H9 (cell line): ENCODE results near the gene SERINC1. TPM values are rescaled to one million over a fixed set of nuclear protein-coding genes. Genes with fewer than 3 reads are reported as not detected.

Experiments
- DNase-seq: peaks from one replicate; pipeline ENCODE4 v3.0.0-alpha.2; 2017
- H2AFZ ChIP-seq: one replicate; pipeline ENCODE4 v1.6.1; 2013; ENCODE audit warnings: mild to moderate bottlenecking, low read length, control low read depth, moderate library complexity
- H2AK5ac ChIP-seq: 2 replicates; pipeline ENCODE4 v1.6.1; 2013; ENCODE audit warnings: low read length, control low read depth, mixed read lengths; ENCODE audit not compliant: insufficient read length
- H2BK120ac ChIP-seq: one replicate; pipeline ENCODE4 v1.6.1; 2013; ENCODE audit warnings: low read depth, mild to moderate bottlenecking, low read length, control low read depth, inconsistent platforms; ENCODE audit not compliant: poor library complexity, severe bottlenecking
- H2BK12ac ChIP-seq: 2 replicates; pipeline ENCODE4 v1.6.1; 2013; ENCODE audit warnings: low read length, control low read depth, mixed read lengths, low read depth; ENCODE audit not compliant: insufficient read length
- H2BK15ac ChIP-seq: 2 replicates; pipeline ENCODE4 v1.6.1; 2013; ENCODE audit warnings: low read depth, low read length, control low read depth
- H2BK20ac ChIP-seq: one replicate; pipeline ENCODE4 v1.6.1; 2013; ENCODE audit warnings: low read depth, mild to moderate bottlenecking, low read length, control low read depth, inconsistent platforms; ENCODE audit not compliant: poor library complexity, severe bottlenecking
- H2BK5ac ChIP-seq: 2 replicates; pipeline ENCODE4 v1.6.1; 2013; ENCODE audit warnings: low read length, control low read depth, mixed read lengths; ENCODE audit not compliant: insufficient read length
- H3K14ac ChIP-seq: 2 replicates; pipeline ENCODE4 v1.6.1; 2013; ENCODE audit warnings: low read length, control low read depth; ENCODE audit not compliant: insufficient read depth
- H3K18ac ChIP-seq: 2 replicates; pipeline ENCODE4 v1.6.1; 2013; ENCODE audit warnings: low read depth, mild to moderate bottlenecking, mixed read lengths, low read length, control low read depth; ENCODE audit not compliant: insufficient read length
- H3K23ac ChIP-seq: 2 replicates; pipeline ENCODE4 v1.6.1; 2013; ENCODE audit warnings: low read length, control low read depth, mixed read lengths, low read depth; ENCODE audit not compliant: insufficient read length
- H3K23me2 ChIP-seq: 2 replicates; pipeline ENCODE4 v1.6.1; 2013; ENCODE audit warnings: low read depth, mild to moderate bottlenecking, mixed read lengths, low read length, control low read depth; ENCODE audit not compliant: insufficient read length, poor library complexity, severe bottlenecking
- H3K27ac ChIP-seq: 2 replicates; pipeline ENCODE4 v1.5.1; 2013; ENCODE audit warnings: low read length, control low read depth, mixed read lengths, low read depth; ENCODE audit not compliant: insufficient read length
- H3K27me3 ChIP-seq: 2 replicates; pipeline ENCODE4 v1.6.1; 2013; ENCODE audit warnings: low read length, control low read depth, inconsistent platforms; ENCODE audit not compliant: insufficient read depth
- H3K4ac ChIP-seq: 2 replicates; pipeline ENCODE4 v1.6.1; 2013; ENCODE audit warnings: low read depth, mild to moderate bottlenecking, control low read depth, inconsistent platforms, low read length, moderate library complexity
- H3K4me1 ChIP-seq: 2 replicates; pipeline ENCODE4 v1.6.1; 2013; ENCODE audit warnings: low read length, control low read depth, inconsistent platforms; ENCODE audit not compliant: insufficient read depth
- H3K4me2 ChIP-seq: 2 replicates; pipeline ENCODE4 v1.6.1; 2013; ENCODE audit warnings: low read length, control low read depth, mixed read lengths; ENCODE audit not compliant: insufficient read length, insufficient read depth
- H3K56ac ChIP-seq: 2 replicates; pipeline ENCODE4 v1.6.1; 2013; ENCODE audit warnings: low read depth, mild to moderate bottlenecking, mixed read lengths, low read length, control low read depth; ENCODE audit not compliant: insufficient read length
- H3K79me1 ChIP-seq: 2 replicates; pipeline ENCODE4 v1.6.1; 2013; ENCODE audit warnings: low read depth, mild to moderate bottlenecking, moderate library complexity, low read length, control low read depth, inconsistent platforms; ENCODE audit not compliant: insufficient read depth, poor library complexity, severe bottlenecking
- H3K79me2 ChIP-seq: 2 replicates; pipeline ENCODE4 v1.6.1; 2013; ENCODE audit warnings: low read length, control low read depth, inconsistent platforms; ENCODE audit not compliant: insufficient read depth
- H3K9ac ChIP-seq: 2 replicates; pipeline ENCODE4 v1.6.1; 2013; ENCODE audit warnings: low read length, control low read depth, mixed read lengths; ENCODE audit not compliant: insufficient read length; ENCODE audit errors: extremely low read depth
- H3K9me3 ChIP-seq: one replicate; pipeline ENCODE4 v1.6.1; 2013; ENCODE audit warnings: low read depth, low read length, inconsistent platforms; ENCODE audit not compliant: control insufficient read depth
- H3T11ph ChIP-seq: one replicate; pipeline ENCODE4 v1.6.1; 2013; ENCODE audit warnings: mild to moderate bottlenecking, low read length, control low read depth, inconsistent platforms
- H4K20me1 ChIP-seq: one replicate; pipeline ENCODE4 v1.6.1; 2013; ENCODE audit not compliant: control insufficient read depth, insufficient read length, insufficient read depth
- H4K5ac ChIP-seq: 2 replicates; pipeline ENCODE4 v1.6.1; 2013; ENCODE audit warnings: low read depth, mild to moderate bottlenecking, mixed read lengths, low read length, control low read depth; ENCODE audit not compliant: insufficient read length
- H4K8ac ChIP-seq: replicated peaks from 2 replicates; pipeline ENCODE4 v1.6.1; 2013; ENCODE audit warnings: low read length, control low read depth, mixed read lengths, low read depth; ENCODE audit not compliant: insufficient read length
- H4K91ac ChIP-seq: 2 replicates; pipeline ENCODE4 v1.6.1; 2013; ENCODE audit warnings: low read depth, mild to moderate bottlenecking, moderate library complexity, mixed read lengths, low read length, control low read depth; ENCODE audit not compliant: insufficient read length
- H3K27ac Mint-ChIP-seq, 3 experiments: 2 replicates in 2 of 3; 3 replicates in 1 of 3; pipeline ENCODE4 v1.8.0; 2020 to 2021; ENCODE audit warnings: mixed read lengths in 3 of 3, mild to moderate bottlenecking in 1 of 3, moderate library complexity in 1 of 3
- H3K27me3 Mint-ChIP-seq: 2 replicates; pipeline ENCODE4 v1.8.0; 2021; ENCODE audit warnings: low read depth, mild to moderate bottlenecking, moderate library complexity, mixed read lengths
- H3K36me3 Mint-ChIP-seq, 3 experiments: 2 replicates in 2 of 3; 3 replicates in 1 of 3; pipeline ENCODE4 v1.8.0; 2020 to 2021; ENCODE audit warnings: low read depth in 3 of 3, mixed read lengths in 3 of 3; ENCODE audit not compliant: insufficient read depth in 1 of 3
- H3K4me1 Mint-ChIP-seq, 2 experiments: 2 replicates each; pipeline ENCODE4 v1.8.0; 2020; ENCODE audit warnings: mixed read lengths in 2 of 2
- H3K4me3 Mint-ChIP-seq, 2 experiments: 2 replicates in 1 of 2; 3 replicates in 1 of 2; pipeline ENCODE4 v1.8.0; 2020 to 2021; ENCODE audit warnings: mild to moderate bottlenecking in 2 of 2, mixed read lengths in 2 of 2, moderate library complexity in 1 of 2
- H3K9me3 Mint-ChIP-seq, 2 experiments: 2 replicates in 1 of 2; 3 replicates in 1 of 2; pipeline ENCODE4 v1.8.0; 2020; ENCODE audit warnings: mild to moderate bottlenecking in 2 of 2, mixed read lengths in 2 of 2, moderate library complexity in 1 of 2
- CTCF ChIP-seq: fragments of 200-600 bp; sonication (generic); conservative IDR thresholded peaks from 3 replicates; pipeline ENCODE4 v1.8.0; 2021; ENCODE audit warnings: antibody characterized with exemption, mild to moderate bottlenecking
- WGBS: extraction: QIAGEN DNeasy Blood & Tissue Kit; methylation state at CpG from one replicate; pipeline ENCODE4 v1.1.7; 2013; ENCODE audit warnings: missing lambda C conversion rate, low lambda C conversion rate, mixed read lengths; ENCODE audit not compliant: insufficient read length; ENCODE audit errors: extremely low coverage; 5-methylcytosine and 5-hydroxymethylcytosine counted together
- total RNA-seq: library from RNA; stranded (reverse); gene quantifications from 2 replicates; pipeline ENCODE4 v1.2.1, GENCODE V29; 2021

SERINC1 gene
- total RNA-seq, 1 experiment from 2014 or later = 48.4 TPM

DNA sequence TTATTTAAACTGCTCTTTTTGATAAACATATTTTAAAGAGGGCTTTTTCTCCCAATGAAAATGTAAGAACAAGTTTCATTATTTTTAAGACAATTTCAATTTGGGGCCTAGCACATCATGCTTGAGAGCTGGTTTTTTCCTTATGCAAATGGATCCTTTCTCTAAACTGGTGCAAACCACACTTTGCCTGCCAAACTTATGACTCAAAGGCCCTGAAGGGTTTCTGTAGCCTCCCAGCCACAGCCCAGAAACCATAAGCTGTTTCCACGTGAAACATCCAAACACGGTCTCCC lies 72.6 kb downstream of the SERINC1 start:
- Histone ChIP-seq H3K18ac (no peak overlapping the region), H4K91ac (no peak overlapping the region), H3K4me2 (peak overlapping the region; percentile 44), H3K14ac (no peak overlapping the region), H3K56ac (no peak overlapping the region), H2BK5ac (no peak overlapping the region), H2AFZ (peak overlapping the region; percentile 99), H3K23ac (no peak overlapping the region), H3K9ac (no peak overlapping the region), H4K20me1 (no peaks in the 10 kb centered on the region), H2BK120ac (no peak overlapping the region), H3T11ph (no peak overlapping the region), H4K8ac (no peak overlapping the region), H2BK12ac (no peak overlapping the region), H2AK5ac (no peak overlapping the region), H3K79me1 (peaks cover 5% of the 10 kb centered on the region), H3K23me2 (no peaks in the 10 kb centered on the region), H3K4me1 (peaks cover 2% of the 10 kb centered on the region; the same call in 1 of the 2 replicates), H3K4ac (no peak overlapping the region), H4K5ac (no peak overlapping the region), H3K79me2 (peaks cover 4% of the 10 kb centered on the region; the same call in 1 of the 2 replicates), H2BK15ac (no peak overlapping the region), H3K9me3 (no peaks in the 10 kb centered on the region), H3K27ac (no peak overlapping the region), H3K27me3 (peaks cover 26% of the 10 kb centered on the region), H2BK20ac (no peak overlapping the region)
- Mint-ChIP-seq H3K27me3 (peaks cover 44% of the 10 kb centered on the region), H3K9me3 (no peaks in the 10 kb centered on the region; a peak in 2 of 5 replicates), H3K4me1 (peaks cover 13% of the 10 kb centered on the region in 2 experiments), H3K4me3 (peak overlapping the region; percentile 69 to 91), H3K36me3 (no peaks in the 10 kb centered on the region; a peak in 1 of 7 replicates), H3K27ac (no peak overlapping the region)
- WGBS = no CpG with 5 or more reads among the region's 2 CpGs
- no peak for DNase-seq
- TF ChIP-seq CTCF = no peak
